Gastrocnemius medialis (tissue), 4 donors: ENCODE data around the gene FAM163B. TPM values are rescaled to one million over a fixed set of nuclear protein-coding genes. Genes with fewer than 3 reads are reported as not detected.

Experiments
- ATAC-seq, 2 donors: fragments of 150-250 bp; one replicate each; pipeline ENCODE4 v1.9.1; 2016
- DNase-seq, 2 donors: peaks; one replicate each; pipeline ENCODE4 v3.0.0-alpha.2; 2019
- H3K27ac ChIP-seq, 4 donors: fragments of 200-600 bp; sonication (generic); 1 replicate in 1 of 4; 2 replicates in 3 of 4; pipeline ENCODE4 v1.5.1; 2016 to 2018; ENCODE audit warnings: mild to moderate bottlenecking in 2 of 4, moderate library complexity in 1 of 4
- H3K27me3 ChIP-seq, 3 donors: fragments of 200-600 bp; sonication (generic) in 2 of 3; 1 replicate in 1 of 3; 2 replicates in 2 of 3; pipeline versions ENCODE4 v1.5.1 to v1.6.0; 2016 to 2019; ENCODE audit warnings: mild to moderate bottlenecking in 1 of 3, moderate library complexity in 1 of 3
- H3K36me3 ChIP-seq, 2 donors: fragments of 200-600 bp; sonication (generic) in 1 of 2; one replicate each; pipeline ENCODE4 v1.5.1; 2017 to 2018
- H3K4me1 ChIP-seq, 2 donors: fragments of 200-600 bp; sonication (generic) in 1 of 2; one replicate each; pipeline ENCODE4 v1.5.1; 2016 to 2017; ENCODE audit warnings: mild to moderate bottlenecking in 2 of 2
- H3K4me3 ChIP-seq, 4 donors: fragments of 200-600 bp; sonication (generic) in 3 of 4; 1 replicate in 1 of 4; 2 replicates in 3 of 4; pipeline ENCODE4 v1.5.1; 2016 to 2019; ENCODE audit warnings: mild to moderate bottlenecking in 2 of 4
- H3K9me3 ChIP-seq, 3 donors: fragments of 200-600 bp; sonication (generic) in 2 of 3; 1 replicate in 1 of 3; 2 replicates in 2 of 3; pipeline ENCODE4 v1.5.1; 2016 to 2019
- POLR2A ChIP-seq, 2 donors: fragments of 450-650 bp; IDR thresholded peaks; one replicate each; pipeline ENCODE4 v1.6.1; 2017; ENCODE audit warnings: antibody characterized with exemption in 2 of 2, mild to moderate bottlenecking in 2 of 2, moderate library complexity in 2 of 2
- in situ Hi-C, 4 donors: fragments of 200-750 bp; cut with MboI; loops; one replicate each; pipeline versions ENCODE4 v1.15.0 to v1.8.0; 2017; ENCODE audit warnings: low sequenced_read_pairs in 4 of 4
- intact Hi-C: fragments of 100-400 bp; cut with DNase I; formaldehyde crosslinking; loops from one replicate; pipeline ENCODE4 v1.15.1; 2023; ENCODE audit warnings: low total_unique reads
- total RNA-seq, 4 donors: library from RNA; depleted of rRNA; stranded (reverse); fragments of >200 nt; gene quantifications; one replicate each; pipeline versions ENCODE4 v1.1.0 to v1.2.3, GENCODE V29; 2016
- TF ChIP-seq, protein P1 (sequence below), 5 experiments: fragments of 450-650 bp in 3 of 5; fragments of 200-600 bp in 2 of 5; sonication (generic) in 2 of 5; IDR thresholded peaks in 4 of 5; conservative IDR thresholded peaks in 1 of 5; 1 replicate in 4 of 5; 2 replicates in 1 of 5; pipeline ENCODE4 v1.5.1; 2016 to 2019; ENCODE audit warnings: antibody characterized with exemption in 5 of 5, mild to moderate bottlenecking in 3 of 5, moderate library complexity in 3 of 5

Gene FAM163B
- total RNA-seq, 4 donors from 2014 or later: not detected

DNA sequence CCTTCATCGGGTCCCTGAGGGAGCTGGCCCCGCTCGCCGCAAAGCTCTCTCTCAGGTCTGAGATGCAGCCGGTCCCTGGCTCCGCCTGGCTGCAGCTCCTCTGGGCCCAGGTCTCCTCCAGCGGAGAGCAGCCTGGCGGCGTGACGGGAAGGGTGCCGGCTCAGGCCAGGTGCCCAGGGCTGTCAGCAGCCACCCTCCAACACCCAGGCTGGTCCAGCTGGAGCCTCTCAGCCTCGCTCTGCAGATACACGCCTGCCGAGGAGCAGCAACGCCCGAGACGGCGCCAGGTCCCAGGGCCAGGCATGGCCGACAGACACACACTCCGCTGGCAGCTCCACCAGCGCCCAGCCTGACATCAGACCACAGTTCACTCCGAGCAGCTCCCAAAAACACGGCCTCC, 25.6 kb downstream of the FAM163B start:
- Histone ChIP-seq H3K36me3 (no peaks in the 10 kb centered on the region), H3K4me3 (no peak overlapping the region), H3K27ac (no peak overlapping the region), H3K9me3 (no peaks in the 10 kb centered on the region), H3K4me1 (no peaks in the 10 kb centered on the region), H3K27me3 (peaks cover 27 to 44% (median 33%) of the 10 kb centered on the region in 3 donors)
- ATAC-seq: no peak
- intact Hi-C loops (no loop called here), in situ Hi-C loops (no loop called here)
- DNase-seq: no peak
- TF ChIP-seq POLR2A (IDR thresholded peaks at IDR 0.05): no peak
- TF ChIP-seq, protein P1, sequence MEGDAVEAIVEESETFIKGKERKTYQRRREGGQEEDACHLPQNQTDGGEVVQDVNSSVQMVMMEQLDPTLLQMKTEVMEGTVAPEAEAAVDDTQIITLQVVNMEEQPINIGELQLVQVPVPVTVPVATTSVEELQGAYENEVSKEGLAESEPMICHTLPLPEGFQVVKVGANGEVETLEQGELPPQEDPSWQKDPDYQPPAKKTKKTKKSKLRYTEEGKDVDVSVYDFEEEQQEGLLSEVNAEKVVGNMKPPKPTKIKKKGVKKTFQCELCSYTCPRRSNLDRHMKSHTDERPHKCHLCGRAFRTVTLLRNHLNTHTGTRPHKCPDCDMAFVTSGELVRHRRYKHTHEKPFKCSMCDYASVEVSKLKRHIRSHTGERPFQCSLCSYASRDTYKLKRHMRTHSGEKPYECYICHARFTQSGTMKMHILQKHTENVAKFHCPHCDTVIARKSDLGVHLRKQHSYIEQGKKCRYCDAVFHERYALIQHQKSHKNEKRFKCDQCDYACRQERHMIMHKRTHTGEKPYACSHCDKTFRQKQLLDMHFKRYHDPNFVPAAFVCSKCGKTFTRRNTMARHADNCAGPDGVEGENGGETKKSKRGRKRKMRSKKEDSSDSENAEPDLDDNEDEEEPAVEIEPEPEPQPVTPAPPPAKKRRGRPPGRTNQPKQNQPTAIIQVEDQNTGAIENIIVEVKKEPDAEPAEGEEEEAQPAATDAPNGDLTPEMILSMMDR (IDR thresholded peaks at IDR 0.05 in 4 of 5, conservative IDR thresholded peaks at IDR 0.05 in 1 of 5): no peak

DNA sequence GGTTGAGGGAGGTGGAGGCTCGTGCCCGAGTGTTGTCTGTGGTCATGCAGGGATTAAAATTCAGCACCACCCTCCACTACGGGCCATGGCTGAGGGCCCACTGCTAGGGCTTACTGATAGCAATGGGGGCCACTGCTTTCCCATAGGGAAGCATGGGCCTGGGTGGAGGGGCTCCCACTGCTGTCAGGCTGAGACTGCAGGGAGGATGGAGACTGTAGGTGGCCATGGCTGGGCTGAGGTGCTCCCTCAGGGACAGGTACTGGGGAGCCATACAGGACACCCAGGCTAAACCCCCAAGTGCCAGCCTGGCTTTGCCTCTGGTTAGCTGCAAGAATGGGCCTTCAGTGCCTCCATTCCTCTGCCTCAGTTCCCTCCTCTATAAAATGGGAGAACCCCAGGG, 26.1 kb downstream of the FAM163B start:
- intact Hi-C loops: no loop called here

DNA sequence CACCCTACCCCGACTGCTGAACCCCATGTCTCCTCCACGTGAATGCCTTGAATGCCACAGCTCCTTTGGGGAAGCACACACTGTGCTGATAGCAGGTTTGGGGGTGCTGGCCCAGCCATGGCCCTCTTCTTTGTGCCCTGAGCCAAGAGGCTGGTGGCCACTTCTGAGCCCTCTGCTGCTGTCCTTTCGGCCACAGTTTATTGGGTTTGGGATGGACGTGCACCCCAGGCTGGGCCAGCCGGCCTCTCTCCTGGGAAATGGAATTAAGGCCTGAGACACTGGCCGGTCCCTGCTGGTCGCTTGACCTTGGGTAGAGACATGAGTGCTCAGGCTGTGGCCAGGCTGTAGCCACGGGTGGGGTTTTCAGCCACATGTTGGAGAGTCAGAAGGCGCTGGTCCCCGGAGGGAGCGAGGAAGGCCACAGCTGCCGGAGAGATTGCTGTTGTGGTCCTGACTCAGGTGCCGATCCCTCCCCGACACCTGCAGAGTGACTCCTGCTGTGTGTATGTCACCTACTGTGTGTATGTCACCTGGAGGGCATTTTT, 26.6 kb downstream of the FAM163B start:
- TF ChIP-seq POLR2A (IDR thresholded peaks at IDR 0.05): no peak
- TF ChIP-seq, protein P1 (IDR thresholded peaks at IDR 0.05 in 4 of 5, conservative IDR thresholded peaks at IDR 0.05 in 1 of 5): no peak
- Histone ChIP-seq H3K27me3 (peaks cover 27 to 43% (median 29%) of the 10 kb centered on the region in 3 donors), H3K9me3 (no peaks in the 10 kb centered on the region), H3K36me3 (no peaks in the 10 kb centered on the region), H3K4me1 (no peaks in the 10 kb centered on the region), H3K4me3 (no peak overlapping the region), H3K27ac (no peak overlapping the region)
- ATAC-seq: no peak
- intact Hi-C loops: no loop called here
- in situ Hi-C loops: no loop called here
- DNase-seq: no peak

More for the DNA sequence above, 26.1 kb downstream of the FAM163B start:
- Histone ChIP-seq H3K4me3 (no peak overlapping the region), H3K9me3 (no peaks in the 10 kb centered on the region), H3K27me3 (peaks cover 27 to 44% (median 32%) of the 10 kb centered on the region in 3 donors), H3K36me3 (no peaks in the 10 kb centered on the region), H3K27ac (no peak overlapping the region), H3K4me1 (no peaks in the 10 kb centered on the region)
- ATAC-seq (no peak), DNase-seq (no peak)
- TF ChIP-seq, protein P1 (IDR thresholded peaks at IDR 0.05 in 4 of 5, conservative IDR thresholded peaks at IDR 0.05 in 1 of 5): no peak
- TF ChIP-seq POLR2A (IDR thresholded peaks at IDR 0.05): no peak
- in situ Hi-C loops: no loop called here

DNA sequence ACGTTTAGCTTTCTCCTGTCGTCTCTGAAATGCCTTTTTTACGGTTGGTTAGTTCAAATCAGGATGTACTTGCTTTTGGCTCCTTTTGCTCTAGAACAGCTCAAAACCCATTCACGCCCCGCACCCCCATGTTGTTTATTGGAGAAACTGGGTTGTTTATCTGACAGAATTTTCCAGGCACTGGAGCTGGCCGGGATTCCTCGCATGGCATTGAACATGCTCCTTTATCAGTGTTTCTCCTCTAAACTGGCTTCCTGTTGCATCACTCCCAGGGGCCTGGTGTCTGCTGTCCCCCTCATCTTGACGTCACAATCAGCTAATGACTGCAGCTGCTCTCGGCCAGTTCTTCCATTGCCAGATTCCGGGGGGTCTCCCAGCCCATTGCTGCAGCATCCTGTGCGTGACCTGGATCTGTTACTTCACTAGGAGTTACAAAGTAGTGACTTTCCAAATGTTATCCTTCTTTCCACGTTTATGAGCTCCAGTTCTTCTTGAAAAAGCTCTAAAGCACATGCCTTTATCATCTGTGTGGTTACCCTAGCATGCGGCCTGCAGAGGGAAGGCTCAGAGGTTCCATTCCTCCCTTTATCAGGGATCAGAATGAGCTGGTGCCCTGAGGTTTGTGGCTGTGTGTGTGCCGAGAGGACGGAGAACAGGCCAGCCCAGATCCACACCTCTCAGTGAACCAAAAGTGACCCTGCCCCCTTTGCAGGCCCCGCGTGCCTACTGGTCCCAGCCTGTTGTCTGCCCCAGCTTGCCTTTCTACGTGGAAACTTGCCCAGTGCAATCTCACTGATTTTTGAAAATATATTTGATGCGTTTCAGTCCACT, 27.5 kb downstream of the FAM163B start:
- no peak for DNase-seq
- intact Hi-C loops: no loop called here
- Histone ChIP-seq H3K4me1 (no peaks in the 10 kb centered on the region), H3K9me3 (no peaks in the 10 kb centered on the region), H3K27me3 (peaks cover 23 to 35% (median 24%) of the 10 kb centered on the region in 3 donors), H3K4me3 (no peak overlapping the region), H3K36me3 (no peaks in the 10 kb centered on the region), H3K27ac (no peak overlapping the region)
- ATAC-seq: no peak
- in situ Hi-C loops: no loop called here
- TF ChIP-seq POLR2A (IDR thresholded peaks at IDR 0.05): no peak
- TF ChIP-seq, protein P1 (IDR thresholded peaks at IDR 0.05 in 4 of 5, conservative IDR thresholded peaks at IDR 0.05 in 1 of 5): no peak
